Prostate gland (tissue), 2 donors: Measurements from ENCODE around the gene DGKG.

Experiments
- POLR2AphosphoS5 ChIP-seq: sonication (generic); formaldehyde crosslinking; IDR thresholded peaks from one replicate; pipeline ENCODE4 v1.6.1; 2017; ENCODE audit warnings: antibody characterized with exemption
- TF ChIP-seq, protein P1 (sequence below), 4 experiments: fragments of 200-600 bp in 2 of 4; fragments of 450-650 bp in 2 of 4; sonication (generic) in 2 of 4; IDR thresholded peaks; 1 replicate in 3 of 4; 2 replicates in 1 of 4; pipeline ENCODE4 v1.5.1; 2016 to 2019; ENCODE audit warnings: antibody characterized with exemption in 4 of 4, mild to moderate bottlenecking in 2 of 4, moderate library complexity in 2 of 4

DNA sequence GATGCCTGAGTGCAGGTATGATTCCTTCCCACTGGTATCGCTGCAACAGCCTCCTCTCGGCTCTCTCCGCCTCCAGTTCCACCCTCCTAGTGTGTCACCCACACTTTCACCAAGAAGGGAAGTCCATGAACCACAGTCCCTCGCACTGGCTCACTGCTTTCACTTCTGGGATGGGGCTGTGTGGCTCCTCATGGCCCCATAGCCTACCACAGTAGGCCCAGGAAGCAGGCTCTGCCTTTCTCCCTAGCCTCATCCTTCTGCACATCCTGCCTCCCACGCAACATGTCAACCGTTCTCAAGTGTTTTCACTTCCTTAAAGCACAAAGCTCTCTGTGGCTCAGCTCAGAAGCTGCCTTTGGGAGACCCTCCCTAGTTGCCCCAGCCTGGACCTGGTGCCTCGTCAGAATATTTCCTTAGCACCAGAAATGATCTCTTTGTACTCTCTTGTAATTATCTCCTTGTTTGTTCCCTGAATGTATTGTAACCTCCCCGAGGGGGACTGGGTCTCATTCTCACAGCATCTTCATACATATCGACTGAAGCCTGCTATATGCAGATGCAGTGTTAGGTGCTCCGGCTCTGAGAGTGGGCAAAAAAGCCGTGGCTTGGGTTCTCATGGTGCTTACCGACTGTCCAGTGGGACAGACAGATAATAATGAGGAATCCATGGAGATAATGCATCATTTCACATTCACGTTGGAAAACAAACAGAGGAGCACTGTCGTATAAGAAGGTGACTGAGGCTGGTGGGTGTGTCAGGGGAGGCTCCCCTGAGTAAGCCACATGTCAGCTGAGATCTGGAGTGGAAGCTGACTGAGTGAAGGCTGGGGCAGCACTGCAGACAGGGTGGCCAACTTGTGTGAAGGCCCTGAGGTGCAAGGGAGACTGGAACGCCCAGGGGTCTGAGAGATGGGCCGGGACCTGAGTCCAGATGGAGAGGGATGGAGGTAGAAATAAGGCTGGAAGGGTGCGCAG, 107.1 kb downstream of the DGKG start:
- TF ChIP-seq, protein P1, sequence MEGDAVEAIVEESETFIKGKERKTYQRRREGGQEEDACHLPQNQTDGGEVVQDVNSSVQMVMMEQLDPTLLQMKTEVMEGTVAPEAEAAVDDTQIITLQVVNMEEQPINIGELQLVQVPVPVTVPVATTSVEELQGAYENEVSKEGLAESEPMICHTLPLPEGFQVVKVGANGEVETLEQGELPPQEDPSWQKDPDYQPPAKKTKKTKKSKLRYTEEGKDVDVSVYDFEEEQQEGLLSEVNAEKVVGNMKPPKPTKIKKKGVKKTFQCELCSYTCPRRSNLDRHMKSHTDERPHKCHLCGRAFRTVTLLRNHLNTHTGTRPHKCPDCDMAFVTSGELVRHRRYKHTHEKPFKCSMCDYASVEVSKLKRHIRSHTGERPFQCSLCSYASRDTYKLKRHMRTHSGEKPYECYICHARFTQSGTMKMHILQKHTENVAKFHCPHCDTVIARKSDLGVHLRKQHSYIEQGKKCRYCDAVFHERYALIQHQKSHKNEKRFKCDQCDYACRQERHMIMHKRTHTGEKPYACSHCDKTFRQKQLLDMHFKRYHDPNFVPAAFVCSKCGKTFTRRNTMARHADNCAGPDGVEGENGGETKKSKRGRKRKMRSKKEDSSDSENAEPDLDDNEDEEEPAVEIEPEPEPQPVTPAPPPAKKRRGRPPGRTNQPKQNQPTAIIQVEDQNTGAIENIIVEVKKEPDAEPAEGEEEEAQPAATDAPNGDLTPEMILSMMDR (IDR thresholded peaks at IDR 0.05) = no peak
- no peak for TF ChIP-seq POLR2AphosphoS5
